NCI-H1092 (cell line): ENCODE data around the gene SCN1B.

Experiments used
- DNase-seq: peaks from one replicate; lab custom pipeline; 2025; lab: John Stamatoyannopoulos, UW

SCN1B gene

GRCh38 chr19:35053667-35054293 is 23.5 kb downstream of the SCN1B start:
- no peak for DNase-seq

- no peak for DNase-seq
Measured at GRCh38 chr19:35054626-35055025, 24.4 kb downstream of the SCN1B start.

GRCh38 chr19:35055715-35056179 is 25.5 kb downstream of the SCN1B start:
- no peak for DNase-seq

- DNase-seq = no peak
Measured at GRCh38 chr19:35056513-35057063, 26.3 kb downstream of the SCN1B start.

- DNase-seq = no peak
Measured at GRCh38 chr19:35058370-35058769, 28.1 kb downstream of the SCN1B start.

GRCh38 chr19:35059006-35059798 is 28.9 kb downstream of the SCN1B start:
- no peak for DNase-seq

GRCh38 chr19:35059799-35060091 is 29.5 kb downstream of the SCN1B start:
- DNase-seq = no peak

- no peak for DNase-seq
Measured at GRCh38 chr19:35060160-35060855, 30.0 kb downstream of the SCN1B start.

- no peak for DNase-seq
Measured at GRCh38 chr19:35061583-35062373, 31.5 kb downstream of the SCN1B start.

- no peak for DNase-seq
Measured at GRCh38 chr19:35062942-35063341, 32.7 kb downstream of the SCN1B start.

- no peak for DNase-seq
Measured at GRCh38 chr19:35063940-35064818, 33.9 kb downstream of the SCN1B start.

GRCh38 chr19:35065574-35065973 is 35.3 kb downstream of the SCN1B start:
- no peak for DNase-seq

- no peak for DNase-seq
Measured at GRCh38 chr19:35066121-35066520, 35.9 kb downstream of the SCN1B start.

- DNase-seq = peak; percentile 62
Measured at GRCh38 chr19:35066691-35067563, 36.7 kb downstream of the SCN1B start.

- no peak for DNase-seq
Measured at GRCh38 chr19:35068941-35069634, 38.8 kb downstream of the SCN1B start.

- no peak for DNase-seq
Measured at GRCh38 chr19:35069696-35070095, 39.4 kb downstream of the SCN1B start.

- no peak for DNase-seq
Measured at GRCh38 chr19:35070471-35070870, 40.2 kb downstream of the SCN1B start.

GRCh38 chr19:35073516-35073915 is 43.2 kb downstream of the SCN1B start:
- DNase-seq = no peak

- DNase-seq = no peak
Measured at GRCh38 chr19:35073941-35074340, 43.7 kb downstream of the SCN1B start.
